NCI-H2171 (cell line): Measurements from ENCODE around the gene SIL1.
"Not testable (repeated sequence)": the region's sequence is repeated elsewhere in the genome, so short reads cannot be mapped to it uniquely, and the experiment has no call there.

Experiments used
- DNase-seq: peaks from one replicate; lab custom pipeline; 2025; lab: John Stamatoyannopoulos, UW

Gene SIL1

DNA sequence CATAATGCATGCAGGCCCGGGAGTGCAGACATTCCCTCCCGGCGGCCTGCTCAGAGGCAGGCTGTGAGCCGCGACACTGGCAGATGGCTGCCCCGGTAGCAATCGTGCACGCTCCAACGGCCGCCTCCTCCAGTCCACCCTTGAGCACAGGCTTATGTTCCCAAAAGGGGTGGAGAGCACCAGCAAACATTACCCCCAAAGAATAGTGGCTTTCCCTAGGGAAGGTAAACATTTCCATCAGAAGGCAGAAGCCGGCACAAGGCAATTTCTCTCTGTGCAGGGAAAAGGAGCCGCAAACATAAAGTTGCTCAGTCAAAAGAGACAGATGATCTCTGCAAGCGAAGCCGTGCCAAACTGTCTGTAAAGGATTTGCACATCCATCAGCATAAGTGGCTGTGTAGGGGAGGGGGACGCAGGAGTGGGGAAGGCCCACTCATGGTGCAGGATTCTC lies 92.5 kb downstream of the SIL1 start:
- peak; percentile 82 for DNase-seq

DNA sequence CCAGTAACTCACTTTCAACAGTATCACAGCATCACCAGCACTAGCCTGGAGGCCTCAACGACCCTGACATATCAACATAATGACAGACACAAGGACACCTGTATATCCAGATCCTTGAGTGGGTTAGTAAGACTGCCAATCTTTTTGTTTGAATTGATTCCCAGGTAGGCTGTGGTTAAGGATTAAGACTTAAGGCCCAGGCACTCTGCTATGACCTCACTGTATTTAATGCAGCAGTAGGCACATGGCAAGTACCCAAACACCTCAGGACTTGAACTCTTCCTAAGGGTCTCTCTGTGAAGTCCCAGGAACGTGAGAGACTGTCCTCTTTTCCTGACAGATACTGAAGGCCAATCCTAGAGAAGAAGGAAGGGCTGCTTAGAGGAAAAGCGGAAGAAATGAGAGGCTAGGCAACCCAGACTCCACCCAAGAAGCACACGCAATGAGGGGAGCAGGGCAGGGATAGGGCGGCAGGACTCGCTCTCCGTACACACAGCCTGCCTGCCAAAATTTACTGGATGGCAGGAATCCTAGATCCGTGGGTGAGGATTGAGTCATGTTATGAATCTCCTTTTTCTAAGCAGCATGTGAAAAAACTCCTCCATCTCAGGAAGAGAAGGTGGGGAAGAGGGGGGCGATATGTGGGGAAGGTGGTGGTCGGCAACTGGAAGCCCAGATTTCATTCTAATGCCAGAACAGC lies 93.4 kb downstream of the SIL1 start:
- DNase-seq: no peak

GRCh38 chr5:139103762-139104161 lies 94.4 kb downstream of the SIL1 start:
- DNase-seq: no peak

DNA sequence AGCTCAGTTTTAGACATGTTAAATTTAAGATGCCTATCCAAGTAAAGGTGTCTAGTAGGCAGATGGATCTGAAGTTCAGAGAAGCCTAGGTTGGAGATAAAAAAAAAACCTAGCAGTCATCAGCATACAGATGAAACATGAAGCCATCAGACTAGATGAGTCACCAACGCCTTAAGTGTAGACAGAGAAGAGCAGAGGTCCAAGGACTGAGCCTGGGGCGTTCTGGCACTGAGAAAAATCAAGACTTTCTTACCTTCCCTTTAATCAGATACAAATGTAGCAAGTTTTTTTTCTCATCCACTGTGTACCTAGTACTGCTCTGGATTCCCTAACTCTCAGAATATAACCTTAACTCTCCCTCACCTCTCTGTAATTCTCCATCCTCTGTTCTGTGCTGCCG lies 97.3 kb downstream of the SIL1 start:
- no peak for DNase-seq

DNA sequence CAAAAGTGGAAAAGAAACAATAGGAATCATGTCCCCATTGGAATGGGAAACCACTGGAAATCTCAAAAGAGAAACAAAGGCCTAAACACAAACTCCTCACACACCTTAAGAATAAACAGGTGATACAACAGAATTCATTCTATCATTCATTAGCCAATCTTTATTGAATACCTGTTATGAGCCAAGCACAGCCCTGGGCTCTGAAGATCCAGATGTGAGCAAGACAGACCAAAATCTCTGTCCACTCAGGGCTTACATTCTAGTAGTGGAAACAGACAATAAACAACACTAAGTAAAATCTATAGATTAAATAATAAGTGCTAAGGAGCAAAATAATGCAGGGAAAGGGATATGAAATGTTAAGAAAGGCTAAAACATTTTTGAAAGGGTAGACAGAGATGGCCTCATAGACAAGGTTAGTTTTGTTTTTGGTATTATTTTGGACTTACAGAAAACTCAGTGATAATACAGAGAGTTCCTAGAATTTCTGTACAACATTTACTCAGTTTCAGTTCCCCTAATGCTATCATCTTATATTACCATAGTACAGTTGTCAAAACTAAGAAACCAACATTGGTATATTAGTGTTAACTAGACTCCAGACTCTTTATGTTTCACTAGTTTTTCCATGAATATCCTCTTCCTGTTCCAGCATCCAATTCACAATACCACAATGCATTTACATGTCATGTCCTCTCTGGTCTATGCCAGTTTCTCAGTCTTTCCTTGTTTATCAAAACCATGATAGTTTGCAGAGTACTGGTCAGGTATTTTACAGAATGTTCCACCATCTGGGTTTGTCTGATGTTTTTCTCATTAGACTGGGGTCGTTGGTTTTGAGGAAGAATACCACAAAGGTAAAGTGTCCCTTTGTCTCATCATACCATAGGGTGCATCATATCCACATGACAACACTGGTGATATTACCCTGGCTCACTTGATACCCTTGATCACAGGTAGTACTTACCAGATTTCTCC lies 103.7 kb downstream of the SIL1 start:
- DNase-seq: no peak

DNA sequence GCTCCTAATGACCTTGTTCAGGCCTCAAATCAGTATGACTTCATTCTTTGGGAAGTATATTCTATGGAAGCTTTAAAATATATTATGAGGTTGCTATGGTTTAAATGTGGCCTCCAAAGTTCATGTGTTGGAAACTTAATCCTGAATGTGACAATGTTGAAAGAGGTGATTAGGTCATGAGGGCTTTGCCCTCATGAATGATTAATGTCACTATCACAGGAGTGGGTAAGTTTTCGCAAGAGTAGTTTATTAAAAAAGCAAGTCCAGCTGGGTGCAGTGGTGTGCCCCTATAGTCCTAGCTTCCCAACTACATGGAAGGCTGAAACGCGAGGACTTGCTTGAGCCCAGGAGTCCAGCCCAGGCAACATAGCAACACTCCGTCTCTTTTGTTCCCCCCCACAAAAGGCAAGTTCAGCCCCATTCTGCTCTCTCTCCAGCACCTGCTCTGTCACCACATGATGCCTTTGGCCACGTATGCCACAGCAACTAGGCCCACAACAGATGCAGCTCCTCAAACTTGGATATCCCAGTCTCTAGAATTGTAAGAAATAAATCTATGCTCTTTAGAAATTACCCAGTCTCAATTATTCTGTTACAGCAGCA lies 105.3 kb downstream of the SIL1 start:
- no peak for DNase-seq

DNA sequence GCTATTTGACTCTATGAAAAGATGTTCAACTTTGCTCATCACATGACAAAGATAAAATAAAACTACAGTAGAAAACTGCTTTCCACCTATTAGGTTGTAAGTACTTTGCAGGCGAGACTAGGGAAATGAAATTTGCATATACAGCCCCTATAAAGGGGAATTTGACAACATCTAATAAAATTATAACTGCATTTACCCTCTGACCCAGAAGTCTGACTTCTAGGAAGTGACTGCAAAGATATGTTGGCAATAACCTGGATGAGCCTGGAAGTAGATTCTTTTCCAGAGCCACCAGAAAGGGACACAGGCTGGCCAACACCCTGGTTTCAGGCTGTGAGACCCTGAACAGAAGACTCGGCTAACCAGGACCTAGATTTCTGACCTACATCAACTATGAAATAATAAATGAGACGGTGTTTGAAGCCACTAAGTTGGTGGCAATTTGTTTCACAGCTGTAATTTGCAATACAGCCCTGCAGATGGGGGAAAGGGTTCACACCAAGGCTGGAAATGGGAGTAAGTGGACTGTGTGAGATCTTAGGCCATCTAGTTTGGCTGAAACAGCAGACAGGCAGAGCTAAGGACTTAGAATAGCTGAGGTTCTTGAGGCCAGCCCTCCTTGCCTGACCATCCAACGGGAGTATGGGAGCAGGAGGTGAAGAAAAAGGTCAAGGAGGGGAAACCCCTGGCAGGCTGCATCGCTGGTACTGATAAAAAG lies 106.6 kb downstream of the SIL1 start:
- no peak for DNase-seq

- DNase-seq: no peak
Observed at GRCh38 chr5:139090581-139090980, 107.6 kb downstream of the SIL1 start.

DNA sequence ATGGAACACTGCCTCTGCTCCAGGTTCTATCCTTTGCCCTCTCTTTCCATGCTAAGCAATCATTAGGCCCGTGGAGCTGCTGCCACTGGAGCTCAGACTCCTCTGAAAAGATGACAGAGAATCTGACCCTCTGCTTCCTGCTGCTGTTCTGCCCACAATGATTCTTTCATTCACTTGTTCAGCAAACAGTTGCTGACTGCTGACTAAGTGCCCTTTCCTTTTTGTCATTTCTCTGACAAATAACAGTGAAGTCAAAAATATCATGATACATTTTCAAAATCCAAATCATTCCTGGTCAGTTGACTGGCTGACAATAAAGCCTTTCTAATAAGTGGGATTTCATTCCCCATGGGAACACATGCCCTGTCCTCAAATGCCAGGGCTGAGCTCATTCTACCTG lies 110.1 kb downstream of the SIL1 start:
- no peak for DNase-seq

- no peak for DNase-seq
Observed at GRCh38 chr5:139082813-139083498, 115.2 kb downstream of the SIL1 start.

DNA sequence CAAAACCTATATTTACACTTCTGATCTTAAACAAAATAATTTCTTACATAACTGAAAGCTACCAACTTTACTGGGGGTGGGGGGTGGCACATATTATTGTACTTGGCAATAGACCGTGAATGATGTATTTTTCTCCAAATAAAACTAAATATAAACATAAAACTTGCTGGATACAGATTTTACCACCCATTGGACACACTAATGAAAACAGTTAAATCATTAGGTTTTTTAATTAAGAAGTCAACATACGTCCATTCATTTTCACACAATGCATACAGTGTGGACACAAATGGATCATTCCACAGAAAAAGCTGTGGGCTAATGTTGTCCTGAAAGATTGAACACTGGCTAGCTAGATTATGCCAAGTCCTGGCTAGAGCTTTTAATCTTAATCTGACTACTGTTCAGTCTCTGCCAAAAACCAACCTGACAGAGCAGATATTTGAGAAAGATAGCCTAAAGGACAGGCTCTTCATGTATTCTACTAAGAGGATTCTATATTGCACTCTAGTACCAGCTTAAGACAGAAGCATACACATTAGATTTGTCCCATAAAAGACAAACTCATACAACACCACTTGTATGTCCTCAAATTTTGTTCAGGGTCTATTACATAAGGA lies 118.1 kb downstream of the SIL1 start:
- DNase-seq: no peak

DNA sequence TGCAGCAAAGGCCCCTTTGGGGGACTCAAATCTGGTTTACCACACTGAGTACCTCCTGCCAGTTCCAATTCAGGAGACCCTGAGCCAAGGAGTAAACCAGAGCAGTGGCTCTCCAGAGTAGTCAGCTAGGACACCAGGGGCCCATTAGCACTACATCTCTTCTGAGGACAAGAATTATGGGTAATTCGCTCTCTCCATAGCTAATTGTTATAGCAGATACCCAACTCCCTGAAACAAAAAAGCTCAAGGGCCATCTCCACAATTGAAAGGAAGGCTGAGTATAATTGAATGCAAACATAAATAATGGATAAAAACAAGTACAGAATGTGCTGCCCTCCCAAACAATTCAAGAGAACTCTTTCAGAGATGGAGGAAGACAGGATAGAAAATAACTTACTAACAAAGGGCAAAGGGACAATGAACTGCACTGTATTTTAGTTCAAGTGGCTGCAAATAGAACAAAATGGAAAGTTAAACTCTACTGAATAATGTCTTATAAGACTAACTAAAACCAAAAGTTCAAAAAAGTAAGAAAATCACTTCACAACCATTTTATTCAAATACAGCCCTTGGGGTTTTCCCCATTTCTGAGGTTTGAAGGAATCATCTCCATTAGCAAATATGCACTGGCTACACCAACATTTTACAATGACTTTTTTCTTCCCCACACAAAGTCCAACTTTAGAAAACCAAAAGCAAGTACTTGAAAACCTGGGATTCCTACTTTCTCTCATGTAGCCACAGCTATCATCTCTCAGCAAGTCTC lies 118.8 kb downstream of the SIL1 start:
- DNase-seq: no peak

- DNase-seq: no peak
Observed at GRCh38 chr5:139078345-139078744, 119.8 kb downstream of the SIL1 start.

- DNase-seq: no peak
Observed at GRCh38 chr5:139077899-139078298, 120.3 kb downstream of the SIL1 start.

- DNase-seq: no peak
Observed at GRCh38 chr5:139076111-139076510, 122.1 kb downstream of the SIL1 start.

DNA sequence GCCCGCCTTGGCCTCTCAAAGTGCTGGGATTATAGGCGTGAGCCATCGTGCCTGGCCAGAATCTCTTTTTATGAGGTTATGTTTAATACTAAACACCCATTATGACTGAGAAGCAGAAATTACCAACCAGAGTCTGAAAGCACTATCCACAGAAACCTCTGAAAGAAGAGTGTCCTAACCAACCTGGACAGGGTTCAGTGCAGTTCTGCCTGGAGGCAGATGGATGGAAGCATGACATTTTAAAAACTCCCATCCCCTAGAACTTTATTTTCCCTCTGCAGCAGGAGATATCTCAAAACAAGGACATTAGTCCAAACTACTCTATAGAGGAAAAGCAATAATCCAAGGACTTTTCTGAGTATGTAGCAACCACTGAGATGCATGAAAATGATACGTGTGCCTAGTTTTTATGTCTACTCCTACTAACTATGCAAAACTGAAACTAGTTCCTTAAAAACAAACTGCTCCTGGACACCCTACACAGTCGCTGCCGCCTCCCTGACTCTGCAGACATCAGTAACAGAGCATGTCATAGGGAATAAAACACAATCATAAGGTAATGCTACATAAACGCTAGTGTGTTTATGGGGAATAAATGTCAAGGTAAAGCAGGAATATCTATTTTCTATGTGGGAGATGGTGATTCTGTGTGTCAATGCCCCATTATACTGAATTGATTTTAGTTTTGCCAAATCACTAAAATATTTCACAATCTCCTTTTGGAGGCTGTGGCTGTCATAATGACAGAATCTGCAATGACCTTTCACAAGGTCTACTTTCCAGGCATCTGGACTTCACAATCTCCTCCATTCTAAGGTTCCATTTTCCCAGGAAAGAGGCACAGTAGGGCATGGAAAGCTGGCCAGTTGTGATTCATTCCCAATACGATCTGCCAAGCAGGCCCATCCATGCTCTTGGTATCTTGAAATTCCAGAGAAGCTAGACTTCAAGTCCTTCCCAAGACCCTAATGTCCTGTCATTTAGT lies 122.8 kb downstream of the SIL1 start:
- no peak for DNase-seq

DNA sequence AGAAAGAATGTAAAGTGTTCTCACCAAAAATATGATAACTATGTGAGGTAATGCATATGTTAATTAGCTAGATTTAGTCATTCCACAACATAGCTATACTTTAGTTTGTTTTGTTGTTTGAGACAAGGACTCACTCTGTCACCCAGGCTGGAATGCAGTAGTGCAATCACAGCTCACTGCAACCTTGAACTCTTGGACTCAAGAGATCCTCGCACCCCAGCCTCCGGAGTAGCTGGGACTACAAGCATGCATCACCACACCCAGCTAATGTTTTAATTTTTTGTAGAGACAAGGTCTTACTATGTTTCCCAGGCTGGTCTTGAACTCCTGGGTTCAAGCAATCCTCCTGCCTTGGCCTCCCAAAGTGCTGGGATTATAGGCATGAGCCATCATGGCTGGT lies 124.2 kb downstream of the SIL1 start:
- not testable (repeated sequence) for DNase-seq

GRCh38 chr5:139068494-139069151 lies 129.5 kb downstream of the SIL1 start:
- DNase-seq: no peak
